GM08714 (cell line): Measurements from ENCODE around the gene TRIM54.
"Not testable (repeated sequence)": the region's sequence is repeated elsewhere in the genome, so short reads cannot be mapped to it uniquely, and the experiment has no call there.

Experiments
- H3K4me3 ChIP-seq: fragments of 200-500 bp; sonication (Bioruptor generic); 2 replicates; pipeline ENCODE4 v1.5.1; 2014; ENCODE audit warnings: mild to moderate bottlenecking, low read length, inconsistent platforms
- ZNF274 ChIP-seq: IDR thresholded peaks from 2 replicates; pipeline ENCODE4 v1.6.1; 2012; ENCODE audit warnings: mild to moderate bottlenecking, low read depth, low read length

TRIM54 gene

GRCh38 chr2:27285481-27285880, 3.3 kb downstream of the TRIM54 start:
- no peak for TF ChIP-seq ZNF274
- no peak overlapping the region for H3K4me3 ChIP-seq

DNA sequence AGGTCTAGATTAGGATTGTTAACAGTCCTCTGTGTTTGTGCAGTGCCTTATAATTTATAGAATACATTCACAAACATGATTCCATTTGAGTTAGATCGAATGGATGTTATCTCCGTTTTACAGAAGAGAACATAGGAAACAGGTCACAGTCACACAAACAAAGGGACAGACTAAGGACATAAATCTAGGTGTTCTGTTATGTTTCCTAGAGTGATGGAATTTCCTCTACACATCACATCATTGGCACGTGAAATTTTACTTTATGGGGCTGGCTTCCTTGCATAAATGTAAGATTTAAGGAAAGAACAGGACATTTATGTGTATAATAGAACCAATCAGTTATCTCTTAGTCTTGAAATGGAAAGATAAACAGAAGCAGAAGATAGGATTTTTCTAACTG, 6.4 kb downstream of the TRIM54 start:
- no peak for TF ChIP-seq ZNF274
- no peak overlapping the region for H3K4me3 ChIP-seq

DNA sequence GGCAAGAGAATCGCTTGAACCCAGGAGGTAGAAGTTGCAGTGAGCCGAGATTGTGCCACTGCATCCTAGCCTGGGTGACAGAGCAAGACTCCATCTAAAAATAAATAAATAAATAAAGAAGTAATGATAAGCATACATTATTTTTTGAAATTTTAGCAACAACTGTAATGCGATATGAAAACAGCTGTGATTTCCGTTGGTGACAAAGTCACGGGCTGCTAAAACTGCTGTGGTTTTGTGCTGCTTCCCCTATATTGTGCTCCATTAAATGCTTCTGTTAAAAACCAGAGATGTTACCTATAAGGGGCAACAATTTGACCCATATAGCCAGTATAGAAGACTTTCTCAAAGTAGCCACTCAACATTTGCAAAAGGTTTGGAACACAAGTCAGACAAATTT, 8.3 kb downstream of the TRIM54 start:
- no peak for TF ChIP-seq ZNF274
- H3K4me3 ChIP-seq = no peak overlapping the region

DNA sequence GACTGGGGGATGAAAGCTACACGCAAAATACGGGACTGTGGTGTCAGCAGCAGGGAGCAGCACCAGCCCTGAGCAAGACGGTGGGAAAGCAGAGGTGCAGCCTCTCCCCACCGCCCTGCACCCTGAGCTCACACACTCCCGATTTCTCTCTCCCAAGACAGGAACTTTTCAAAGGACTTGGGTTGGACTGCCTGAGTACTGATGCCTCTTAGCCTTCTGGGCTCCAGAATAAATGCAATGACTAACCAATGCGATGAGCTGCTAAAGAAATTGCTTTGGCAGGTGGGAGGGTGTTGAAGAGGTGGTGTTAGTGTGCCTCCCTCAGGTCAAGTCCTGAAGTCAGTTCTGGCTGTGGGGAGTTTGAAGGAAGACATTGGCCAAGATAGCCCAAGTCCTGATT, 9.6 kb downstream of the TRIM54 start:
- TF ChIP-seq ZNF274 = no peak
- no peak overlapping the region for H3K4me3 ChIP-seq

DNA sequence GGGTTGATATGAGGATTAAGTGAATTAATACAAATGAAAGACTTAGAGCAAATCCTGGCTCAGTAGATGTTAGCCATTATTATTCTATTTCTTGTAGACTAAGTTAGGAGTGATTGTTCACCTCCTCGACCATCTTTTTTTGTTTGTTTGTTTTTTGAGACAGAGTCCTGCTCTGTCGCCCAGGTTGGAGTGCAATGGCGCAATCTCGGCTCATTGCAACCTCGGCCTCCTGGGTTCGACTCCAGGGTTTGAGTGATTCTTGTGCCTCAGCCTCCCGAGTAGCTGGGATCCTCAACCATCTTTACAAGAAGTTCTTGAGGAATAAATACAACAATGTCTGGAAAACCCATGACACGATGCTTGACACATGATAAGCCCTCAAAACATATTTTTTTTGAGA, 12.7 kb downstream of the TRIM54 start:
- no peak for TF ChIP-seq ZNF274

GRCh38 chr2:27296481-27296880, 14.3 kb downstream of the TRIM54 start:
- TF ChIP-seq ZNF274 = no peak
- H3K4me3 ChIP-seq = no peak overlapping the region

More for the DNA sequence above, 12.7 kb downstream of the TRIM54 start:
- no peak overlapping the region for H3K4me3 ChIP-seq

DNA sequence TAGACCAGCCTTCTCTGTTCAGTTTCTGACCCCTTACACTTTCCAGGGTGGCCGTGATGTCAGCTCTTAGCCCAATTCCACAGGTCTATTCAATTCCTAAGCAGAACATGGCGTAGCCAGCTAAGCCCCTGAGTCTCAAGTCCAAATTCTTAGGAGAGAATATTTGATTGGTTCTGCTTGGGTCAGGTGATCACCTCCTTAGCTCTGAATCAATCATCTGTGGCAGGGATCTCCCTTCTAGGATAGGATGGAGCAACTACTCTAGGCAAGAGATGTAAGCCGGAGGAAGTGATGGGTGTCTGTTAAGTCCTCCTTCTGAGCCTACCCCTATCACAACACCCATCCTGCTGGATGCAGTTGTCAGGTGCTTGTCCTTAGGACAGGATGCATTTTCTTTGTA, 15.0 kb downstream of the TRIM54 start:
- TF ChIP-seq ZNF274 = no peak
- H3K4me3 ChIP-seq = no peak overlapping the region

DNA sequence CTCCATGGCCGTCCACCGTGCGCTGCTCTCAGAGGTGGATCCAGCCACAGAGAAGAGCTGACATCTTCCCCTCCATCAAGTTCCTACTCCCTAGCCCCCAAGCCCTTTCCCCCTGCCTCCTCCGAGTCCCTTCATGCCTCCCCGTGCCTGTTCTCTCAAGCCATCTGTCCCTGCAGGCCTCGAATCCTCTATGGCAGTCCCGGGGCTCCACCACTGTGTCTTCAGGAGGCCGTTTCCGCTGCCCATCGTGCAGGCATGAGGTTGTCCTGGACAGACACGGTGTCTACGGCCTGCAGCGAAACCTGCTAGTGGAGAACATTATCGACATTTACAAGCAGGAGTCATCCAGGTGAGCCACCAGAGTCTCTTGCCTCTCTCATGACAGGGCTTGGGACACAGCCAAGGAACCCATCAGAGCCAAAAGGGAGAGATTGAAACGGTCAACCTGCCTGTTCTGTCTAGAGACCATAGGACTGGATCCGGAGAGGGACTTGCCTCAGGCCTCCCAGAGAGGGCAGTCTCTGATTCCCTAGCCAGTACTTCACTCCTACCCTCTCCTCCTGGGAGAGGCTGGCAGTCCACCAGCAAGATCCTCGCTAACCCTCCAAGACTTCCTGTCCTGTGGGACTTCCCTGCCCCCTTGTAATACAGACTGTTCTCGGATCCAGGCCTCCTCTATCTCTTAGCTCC, 16.3 kb downstream of the TRIM54 start:
- H3K4me3 ChIP-seq = no peak overlapping the region
- TF ChIP-seq ZNF274 = no peak

DNA sequence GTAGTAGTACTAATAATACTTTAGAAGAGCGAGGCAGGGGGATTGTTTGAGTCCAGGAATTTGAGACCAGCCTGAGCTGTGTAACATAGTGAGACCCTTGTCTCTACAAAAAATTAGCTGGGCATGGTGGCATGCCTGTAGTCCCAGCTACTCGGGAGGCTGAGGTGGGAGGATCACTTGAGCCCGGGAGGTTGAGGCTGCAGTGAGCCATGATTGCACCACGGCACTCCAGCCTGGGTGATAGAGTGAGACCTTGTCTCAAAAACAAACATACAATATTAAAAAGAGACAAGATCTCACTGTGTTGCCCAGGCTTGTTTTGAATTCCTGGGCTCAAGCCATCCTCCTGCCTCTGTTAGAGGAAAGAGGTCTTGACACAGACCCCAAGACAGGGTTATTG, 18.4 kb downstream of the TRIM54 start:
- not testable (repeated sequence) for H3K4me3 ChIP-seq

DNA sequence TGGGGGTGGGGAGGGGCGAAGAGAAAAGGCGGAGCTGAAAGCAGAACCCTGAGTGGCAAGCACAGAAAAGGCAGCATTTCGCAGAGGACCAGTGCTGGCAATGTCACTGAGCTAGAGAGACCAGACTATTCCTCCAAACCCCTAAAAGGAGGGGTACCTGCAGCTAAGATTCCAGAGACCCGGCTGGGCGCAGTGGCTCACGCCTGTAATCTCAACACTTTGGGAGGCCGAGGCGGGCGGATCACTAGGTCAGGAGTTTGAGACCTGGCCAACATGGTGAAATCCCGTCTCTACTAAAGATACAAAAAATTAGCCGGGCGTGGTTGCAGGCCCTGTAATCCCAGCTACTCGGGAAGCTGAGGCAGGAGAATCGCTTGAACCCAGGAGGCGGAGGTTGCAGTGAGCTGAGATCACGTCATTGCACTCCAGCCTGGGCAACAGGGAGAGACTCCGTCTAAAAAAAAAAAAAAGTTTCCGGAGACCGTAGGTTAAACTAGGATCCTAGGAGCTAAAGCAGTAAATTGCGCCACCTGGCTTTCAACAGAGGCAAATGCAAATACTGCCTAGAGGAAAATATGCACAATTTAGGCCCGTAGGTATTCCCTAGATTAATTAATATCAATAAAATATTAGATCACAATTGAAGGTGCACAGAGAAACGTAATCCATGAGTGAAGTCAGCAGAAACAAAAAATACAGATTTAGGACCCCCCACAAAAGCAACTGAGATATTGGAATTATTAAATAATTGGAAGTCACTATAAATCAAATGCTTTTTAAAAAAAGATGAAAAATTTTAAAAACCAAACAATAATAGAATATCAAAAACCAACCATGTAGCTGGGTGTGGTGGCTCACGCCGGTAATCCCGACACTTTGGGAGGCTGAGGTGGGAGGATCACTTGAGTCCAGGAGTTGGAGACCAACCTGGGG, 21.1 kb downstream of the TRIM54 start:
- no peak for TF ChIP-seq ZNF274
- peak overlapping the region; percentile 24; the same call in 1 of the 2 replicates for H3K4me3 ChIP-seq

DNA sequence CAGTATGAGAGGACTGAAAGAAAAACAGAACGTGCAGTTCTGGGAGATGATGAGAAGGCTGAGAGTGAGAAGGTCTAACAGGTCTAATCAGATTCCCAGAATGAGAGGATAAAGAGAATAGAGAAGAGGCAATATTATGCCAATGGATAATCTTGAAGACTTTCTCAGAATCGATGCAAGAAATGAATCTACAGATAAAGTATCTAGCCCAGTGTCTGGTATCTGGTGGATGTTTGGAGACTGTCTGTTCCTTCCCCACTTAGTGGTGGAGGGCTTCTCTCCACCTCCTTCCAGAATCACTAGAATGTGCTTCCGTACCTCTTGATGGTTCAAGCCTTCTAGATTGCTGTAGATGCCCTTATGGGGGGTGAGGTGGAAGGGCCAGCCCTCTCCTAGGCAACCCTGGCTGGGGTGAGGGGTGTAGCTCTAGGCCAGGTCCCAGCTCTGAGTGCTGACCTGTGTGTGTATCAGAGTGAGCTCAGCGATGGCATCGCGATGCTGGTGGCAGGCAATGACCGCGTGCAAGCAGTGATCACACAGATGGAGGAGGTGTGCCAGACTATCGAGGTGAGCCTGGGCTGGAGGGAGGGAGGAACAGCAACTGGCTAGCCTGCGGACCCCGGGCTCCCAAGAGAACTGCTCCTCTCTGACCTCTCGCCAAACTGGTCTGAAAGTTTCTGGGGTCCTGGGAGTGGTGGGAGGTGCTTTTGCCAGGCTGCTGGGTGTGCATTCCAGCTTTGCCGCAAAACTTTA, 22.4 kb downstream of the TRIM54 start:
- no peak for TF ChIP-seq ZNF274
- H3K4me3 ChIP-seq = no peak overlapping the region

- TF ChIP-seq ZNF274 = no peak
- no peak overlapping the region for H3K4me3 ChIP-seq
Measured at GRCh38 chr2:27305516-27305915, 23.3 kb downstream of the TRIM54 start.

DNA sequence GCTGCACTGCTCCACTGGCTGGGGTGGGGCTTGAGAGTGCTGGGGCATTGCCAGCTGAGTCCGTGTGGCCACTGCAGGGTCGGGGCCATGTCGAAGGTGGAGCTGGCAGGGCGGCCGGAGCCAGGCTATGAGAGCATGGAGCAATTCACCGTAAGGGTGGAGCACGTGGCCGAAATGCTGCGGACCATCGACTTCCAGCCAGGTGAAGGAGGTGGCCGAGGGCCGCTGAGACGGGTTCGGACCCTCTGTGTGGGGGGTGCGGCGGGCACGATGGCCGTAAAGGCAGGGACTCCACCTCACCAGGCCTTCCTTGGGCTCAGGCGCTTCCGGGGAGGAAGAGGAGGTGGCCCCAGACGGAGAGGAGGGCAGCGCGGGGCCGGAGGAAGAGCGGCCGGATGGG, 23.9 kb downstream of the TRIM54 start:
- no peak overlapping the region for H3K4me3 ChIP-seq
- TF ChIP-seq ZNF274 = no peak

GRCh38 chr2:27306573-27307286, 24.5 kb downstream of the TRIM54 start:
- no peak for TF ChIP-seq ZNF274
- no peak overlapping the region for H3K4me3 ChIP-seq

DNA sequence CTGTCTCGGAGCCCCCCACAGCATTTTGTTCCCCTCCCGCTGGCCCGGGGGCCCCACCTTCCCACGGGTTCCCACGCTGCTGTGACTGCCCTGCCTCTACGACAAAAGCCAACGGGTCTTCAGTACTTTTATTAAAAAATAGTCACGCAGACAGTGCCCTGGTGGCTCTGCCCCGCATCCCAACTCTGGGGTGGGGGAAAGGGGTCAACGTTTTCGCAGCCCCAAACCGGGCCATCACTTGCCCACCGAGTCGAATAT, 25.0 kb downstream of the TRIM54 start:
- TF ChIP-seq ZNF274 = no peak
- no peak overlapping the region for H3K4me3 ChIP-seq
